Left lung (tissue), 10 donors: ENCODE results near the gene SYS1. TPM values are rescaled to one million over a fixed set of nuclear protein-coding genes. Genes with fewer than 3 reads are reported as not detected.

Source experiments
- ATAC-seq: fragments of 200-7000 bp; cut with Tn5 transposase; one replicate; pipeline ENCODE4 v1.9.1; 2020; ENCODE audit warnings: moderate library complexity
- DNase-seq, 4 donors: peaks; one replicate each; pipeline ENCODE4 v3.0.0-alpha.2; 2013 to 2020
- H3K27ac ChIP-seq, 2 donors: fragments of 200-600 bp; sonication (generic) in 1 of 2; one replicate each; pipeline versions ENCODE4 v1.5.0 to v1.8.0; 2020 to 2021
- H3K27me3 ChIP-seq, 2 donors: fragments of 200-600 bp; sonication (generic) in 1 of 2; one replicate each; pipeline versions ENCODE4 v1.5.0 to v1.8.0; 2020 to 2021
- H3K36me3 ChIP-seq, 2 donors: fragments of 200-600 bp; sonication (generic) in 1 of 2; one replicate each; pipeline versions ENCODE4 v1.5.0 to v1.8.0; 2020 to 2021
- H3K4me1 ChIP-seq, 2 donors: fragments of 200-600 bp; one replicate each; pipeline ENCODE4 v1.8.0; 2021
- H3K4me3 ChIP-seq, 2 donors: fragments of 200-600 bp; sonication (generic) in 1 of 2; one replicate each; pipeline versions ENCODE4 v1.5.0 to v1.8.0; 2020 to 2021; ENCODE audit warnings: mild to moderate bottlenecking in 1 of 2
- H3K9me3 ChIP-seq, 2 donors: fragments of 200-600 bp; sonication (generic) in 1 of 2; one replicate each; pipeline versions ENCODE4 v1.5.0 to v1.8.0; 2020 to 2021
- CTCF ChIP-seq, 2 donors: fragments of 200-600 bp; sonication (generic) in 1 of 2; IDR thresholded peaks; one replicate each; pipeline versions ENCODE4 v1.5.0 to v1.8.0; 2021; ENCODE audit warnings: antibody characterized with exemption in 2 of 2
- intact Hi-C, 2 donors: fragments of 100-400 bp; cut with DNase I; formaldehyde crosslinking; loops; one replicate each; pipeline versions ENCODE4 v1.11.2 to v1.14.2; 2022
- polyA plus RNA-seq, 6 donors: library from polyadenylated mRNA; unstranded; fragments of 120-200 nt; gene quantifications; one replicate each; pipeline ENCODE4 v1.2.1, GENCODE V29; 2013; ENCODE audit not compliant: insufficient read length in 6 of 6
- total RNA-seq, 2 donors: library from RNA; stranded (reverse); fragmentation: NEBNext Ultra II Directional; extraction: Animal tissue kit (Norgen Biotek cat#: 25700); gene quantifications; one replicate each; pipeline ENCODE4 v1.2.1, GENCODE V29; 2021
- donor health status: DM: no; HTN: yes; CAD: no.
- donor health status: DM: no; HTN: no; CAD: no.

SYS1 gene
- total and polyA plus RNA-seq, 8 donors, result 20.8 to 48.8 (median 24.1) TPM

GRCh38 chr20:45409521-45410272 lies 46.7 kb downstream of the SYS1 start:
- H3K36me3 ChIP-seq, result peaks cover 0 to 28% of the 10 kb centered on the region in 2 donors
- no peaks in the 10 kb centered on the region for H3K9me3 ChIP-seq
- no peak overlapping the region for H3K4me3 ChIP-seq
- no peak for ATAC-seq
- DNase-seq, result no peak
- peaks cover 4 to 28% of the 10 kb centered on the region in 2 donors for H3K4me1 ChIP-seq
- intact Hi-C loops, result no loop called here
- no peak overlapping the region for H3K27ac ChIP-seq
- TF ChIP-seq CTCF (IDR thresholded peaks at IDR 0.05), result no peak
- H3K27me3 ChIP-seq, result peaks cover 0 to 38% of the 10 kb centered on the region in 2 donors

- Histone ChIP-seq H3K27me3 (peaks cover 0 to 26% of the 10 kb centered on the region in 2 donors), H3K36me3 (peaks cover 0 to 28% of the 10 kb centered on the region in 2 donors), H3K9me3 (no peaks in the 10 kb centered on the region), H3K27ac (no peak overlapping the region), H3K4me1 (peaks cover 4 to 28% of the 10 kb centered on the region in 2 donors), H3K4me3 (no peak overlapping the region)
- DNase-seq (no peak), ATAC-seq (no peak)
- intact Hi-C loops, result no loop called here
- TF ChIP-seq CTCF (IDR thresholded peaks at IDR 0.05), result no peak
Observed at GRCh38 chr20:45410887-45411286, 47.9 kb downstream of the SYS1 start.

GRCh38 chr20:45412653-45413052 lies 49.7 kb downstream of the SYS1 start:
- H3K4me3 ChIP-seq, result no peak overlapping the region
- H3K9me3 ChIP-seq, result no peaks in the 10 kb centered on the region
- H3K4me1 ChIP-seq, result peaks cover 6 to 39% of the 10 kb centered on the region in 2 donors
- DNase-seq (no peak), ATAC-seq (no peak)
- TF ChIP-seq CTCF (IDR thresholded peaks at IDR 0.05), result no peak
- peaks cover 0 to 28% of the 10 kb centered on the region in 2 donors for H3K36me3 ChIP-seq
- H3K27me3 ChIP-seq, result peaks cover 0 to 9% of the 10 kb centered on the region in 2 donors
- no peak overlapping the region for H3K27ac ChIP-seq
- intact Hi-C loops, result no loop called here

- intact Hi-C loops, result no loop called here
- Histone ChIP-seq H3K4me1 (peaks cover 5 to 38% of the 10 kb centered on the region in 2 donors), H3K27me3 (peaks cover 0 to under 1% of the 10 kb centered on the region in 2 donors), H3K9me3 (no peaks in the 10 kb centered on the region), H3K27ac (no peak overlapping the region), H3K4me3 (no peak overlapping the region), H3K36me3 (peaks cover 0 to 32% of the 10 kb centered on the region in 2 donors)
- ATAC-seq (no peak), DNase-seq (no peak)
- no peak for TF ChIP-seq CTCF (IDR thresholded peaks at IDR 0.05)
Observed at GRCh38 chr20:45413479-45413878, 50.5 kb downstream of the SYS1 start.

- TF ChIP-seq CTCF (IDR thresholded peaks at IDR 0.05), result no peak
- no peaks in the 10 kb centered on the region for H3K9me3 ChIP-seq
- H3K4me3 ChIP-seq, result peak within 1 kb of the TSS; percentile 74 to 80
- H3K36me3 ChIP-seq, result peaks cover 0 to 38% of the 10 kb centered on the region in 2 donors
- DNase-seq, result peak; percentile 73 to 94 (median 88)
- intact Hi-C loops, result no loop called here
- H3K27me3 ChIP-seq, result no peaks in the 10 kb centered on the region
- H3K27ac ChIP-seq, result peak within 1 kb of the TSS; percentile 54 to 81
- ATAC-seq, result peak; percentile 93
- peaks cover 14 to 42% of the 10 kb centered on the region in 2 donors for H3K4me1 ChIP-seq
Observed at GRCh38 chr20:45415822-45416637, 53.1 kb downstream of the SYS1 start, which contains the start of gene PIGT. Gene PIGT (plus strand): TSS chr20:45416141. CDS start chr20:45416157, 16 bp downstream.
